Activated CD4-positive, alpha-beta T cell treated with anti-CD3 and anti-CD28 coated beads, Interleukin-2, Interleukin-4, amounts not matched to agents 100 ng/mL and 50 ng/mL, durations not matched to agents 16 hours and 8 hours (primary cell): ENCODE results near the gene HCN3.
A peak's percentile ranks its signal among the peaks of the same experiment; 100 is the strongest.
"Not testable (repeated sequence)": the region's sequence is repeated elsewhere in the genome, so short reads cannot be mapped to it uniquely, and the experiment has no call there.

Experiments used
- DNase-seq: peaks from one replicate; pipeline ENCODE4 v3.0.0-alpha.2; 2020; ENCODE audit warnings: low spot score

The HCN3 gene

DNA sequence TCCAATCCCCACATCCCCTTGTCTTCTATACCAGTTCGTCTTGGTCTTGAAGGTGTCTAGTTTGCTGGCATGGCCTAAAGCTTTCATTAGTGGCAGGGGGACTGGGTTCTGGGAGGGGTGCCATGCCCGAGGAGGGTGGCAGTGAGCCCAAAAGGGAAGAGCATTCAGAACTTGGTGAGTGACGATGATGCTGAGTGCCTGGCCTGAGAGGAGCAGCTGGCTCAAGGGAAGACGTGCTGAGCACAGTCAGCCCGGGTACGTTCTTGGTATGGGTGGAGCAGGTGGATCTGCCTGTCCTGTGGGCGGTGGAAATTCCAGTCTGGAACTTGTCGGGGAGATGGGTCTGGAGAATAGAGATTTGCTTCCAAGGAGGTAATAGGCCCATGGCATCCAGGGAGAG, 36.0 kb downstream of the HCN3 start:
- DNase-seq, result no peak

- DNase-seq, result no peak
Observed at GRCh38 chr1:155316922-155317321, 39.7 kb downstream of the HCN3 start.

GRCh38 chr1:155318082-155318481, 40.8 kb downstream of the HCN3 start:
- no peak for DNase-seq

DNA sequence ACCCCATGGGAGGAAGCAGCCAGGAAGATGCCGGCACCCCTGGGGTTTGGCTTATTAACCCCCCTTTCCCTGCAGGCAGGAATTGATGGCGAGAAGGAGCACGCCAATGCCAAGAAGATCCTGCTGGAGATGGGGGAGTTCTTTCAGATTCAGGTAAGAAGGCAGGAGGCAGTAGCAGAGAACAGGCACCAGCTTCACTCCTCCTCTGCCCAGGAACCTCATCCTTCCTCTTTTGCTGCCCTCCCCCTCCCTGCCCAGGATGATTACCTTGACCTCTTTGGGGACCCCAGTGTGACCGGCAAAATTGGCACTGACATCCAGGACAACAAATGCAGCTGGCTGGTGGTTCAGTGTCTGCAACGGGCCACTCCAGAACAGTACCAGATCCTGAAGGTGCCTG, 42.3 kb downstream of the HCN3 start:
- DNase-seq, result no peak

- no peak for DNase-seq
Observed at GRCh38 chr1:155320252-155320651, 43.0 kb downstream of the HCN3 start.

- peak; percentile 65 for DNase-seq
Observed at GRCh38 chr1:155320661-155321617, 43.7 kb downstream of the HCN3 start, which contains the start of gene RUSC1. Gene RUSC1 (plus strand): TSS chr1:155320894. CDS start chr1:155321774, 880 bp downstream.

DNA sequence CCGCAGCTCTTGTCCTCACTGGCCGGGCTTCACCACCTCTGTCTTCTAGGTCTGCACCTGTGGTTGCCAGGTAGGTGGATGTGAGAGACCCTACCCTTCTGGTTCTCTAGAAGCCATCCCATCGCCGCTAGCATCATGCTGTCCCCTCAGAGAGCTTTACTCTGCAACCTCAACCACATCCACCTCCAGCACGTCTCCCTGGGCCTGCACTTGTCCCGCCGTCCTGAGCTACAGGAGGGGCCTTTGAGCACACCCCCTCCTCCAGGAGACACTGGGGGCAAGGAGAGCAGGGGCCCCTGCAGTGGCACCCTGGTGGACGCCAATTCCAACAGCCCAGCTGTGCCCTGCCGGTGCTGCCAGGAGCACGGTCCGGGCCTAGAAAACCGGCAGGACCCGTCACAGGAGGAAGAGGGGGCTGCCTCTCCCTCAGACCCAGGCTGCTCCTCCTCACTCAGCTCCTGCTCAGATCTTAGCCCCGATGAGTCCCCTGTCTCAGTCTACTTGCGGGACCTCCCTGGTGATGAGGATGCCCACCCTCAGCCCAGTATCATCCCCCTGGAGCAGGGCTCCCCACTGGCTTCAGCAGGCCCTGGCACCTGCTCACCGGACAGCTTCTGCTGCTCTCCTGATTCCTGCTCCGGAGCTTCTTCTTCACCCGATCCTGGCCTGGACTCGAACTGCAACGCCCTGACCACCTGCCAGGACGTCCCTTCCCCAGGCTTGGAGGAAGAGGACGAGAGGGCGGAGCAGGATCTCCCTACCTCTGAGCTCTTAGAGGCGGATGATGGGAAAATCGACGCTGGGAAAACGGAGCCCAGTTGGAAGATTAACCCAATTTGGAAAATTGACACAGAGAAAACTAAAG, 44.6 kb downstream of the HCN3 start:
- no peak for DNase-seq

- no peak for DNase-seq
Observed at GRCh38 chr1:155322571-155322952, 45.3 kb downstream of the HCN3 start.

- peak; percentile 87 for DNase-seq
Observed at GRCh38 chr1:155322953-155323728, 45.9 kb downstream of the HCN3 start.

GRCh38 chr1:155323729-155324036, 46.4 kb downstream of the HCN3 start:
- DNase-seq, result peak; percentile 84

DNA sequence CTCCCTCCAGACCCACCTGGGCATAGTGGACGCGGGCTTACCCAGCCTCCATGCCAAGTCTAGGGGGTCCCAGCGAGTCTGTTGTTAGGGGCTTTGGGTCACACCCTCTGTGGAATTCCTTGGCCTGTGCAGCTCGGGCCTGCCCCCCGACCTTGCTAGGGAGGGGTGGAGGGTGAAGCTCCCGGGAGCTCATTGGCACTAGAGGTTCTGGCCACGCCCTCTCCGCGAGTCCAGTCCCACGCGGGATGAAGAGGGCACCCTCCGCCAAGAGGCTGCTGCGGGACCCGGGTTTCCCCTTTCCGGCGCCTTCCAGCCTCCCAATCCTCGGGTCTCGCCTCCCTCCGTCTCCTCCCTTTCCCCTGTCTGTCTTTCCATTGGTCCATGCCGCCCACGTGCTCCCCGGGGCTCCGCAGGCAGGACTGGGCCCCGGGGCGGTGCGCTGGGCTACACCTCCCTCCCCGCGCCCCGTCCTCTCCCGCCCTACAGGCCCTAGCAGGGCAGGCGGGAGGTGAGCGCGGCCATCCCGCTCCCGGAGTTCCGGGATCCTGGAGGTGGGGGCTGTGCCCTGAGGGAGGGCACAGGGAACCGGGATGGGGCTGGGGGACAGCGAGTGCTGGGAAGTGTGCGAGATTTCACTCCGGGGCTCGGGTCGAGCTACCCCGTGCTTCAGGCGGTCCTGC, 46.9 kb downstream of the HCN3 start:
- peak; percentile 94 for DNase-seq

- no peak for DNase-seq
Observed at GRCh38 chr1:155324717-155325602, 47.7 kb downstream of the HCN3 start.

GRCh38 chr1:155325603-155325893, 48.3 kb downstream of the HCN3 start:
- no peak for DNase-seq

GRCh38 chr1:155326020-155326526, 48.8 kb downstream of the HCN3 start:
- no peak for DNase-seq

DNA sequence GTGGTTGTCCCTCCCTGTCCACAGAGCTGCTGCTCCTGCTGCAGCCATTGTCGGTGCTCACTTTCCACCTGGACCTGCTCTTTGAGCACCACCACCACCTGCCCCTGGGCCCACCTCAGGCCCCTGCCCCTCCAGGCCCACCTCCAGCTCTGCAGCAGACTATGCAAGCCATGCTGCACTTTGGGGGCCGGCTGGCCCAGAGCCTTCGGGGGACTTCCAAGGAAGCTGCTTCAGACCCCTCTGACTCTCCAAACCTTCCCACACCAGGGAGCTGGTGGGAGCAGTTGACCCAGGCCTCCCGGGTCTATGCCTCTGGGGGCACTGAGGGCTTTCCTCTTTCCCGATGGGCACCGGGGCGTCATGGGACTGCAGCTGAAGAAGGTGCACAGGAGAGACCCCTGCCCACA, 49.4 kb downstream of the HCN3 start:
- DNase-seq, result no peak

GRCh38 chr1:155327981-155328380, 50.7 kb downstream of the HCN3 start:
- DNase-seq, result no peak

DNA sequence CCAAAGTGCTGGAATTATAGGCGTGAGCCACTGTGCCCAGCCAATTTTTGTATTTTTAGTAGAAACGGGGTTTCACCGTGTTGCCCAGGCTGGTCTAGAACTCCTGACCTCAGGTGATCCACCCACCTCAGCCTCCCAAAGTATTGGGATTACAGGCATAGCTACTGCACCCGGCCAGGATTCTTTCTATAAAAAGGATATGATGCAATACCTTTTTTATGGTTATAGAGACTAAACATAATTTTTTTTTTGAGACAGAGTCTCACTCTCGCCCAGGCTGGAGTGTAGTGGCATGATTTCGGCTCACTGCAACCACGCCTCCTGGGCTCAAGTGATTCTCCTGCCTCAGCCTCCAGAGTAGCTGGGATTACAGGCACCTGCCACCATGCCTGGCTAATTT, 51.6 kb downstream of the HCN3 start:
- not testable (repeated sequence) for DNase-seq

DNA sequence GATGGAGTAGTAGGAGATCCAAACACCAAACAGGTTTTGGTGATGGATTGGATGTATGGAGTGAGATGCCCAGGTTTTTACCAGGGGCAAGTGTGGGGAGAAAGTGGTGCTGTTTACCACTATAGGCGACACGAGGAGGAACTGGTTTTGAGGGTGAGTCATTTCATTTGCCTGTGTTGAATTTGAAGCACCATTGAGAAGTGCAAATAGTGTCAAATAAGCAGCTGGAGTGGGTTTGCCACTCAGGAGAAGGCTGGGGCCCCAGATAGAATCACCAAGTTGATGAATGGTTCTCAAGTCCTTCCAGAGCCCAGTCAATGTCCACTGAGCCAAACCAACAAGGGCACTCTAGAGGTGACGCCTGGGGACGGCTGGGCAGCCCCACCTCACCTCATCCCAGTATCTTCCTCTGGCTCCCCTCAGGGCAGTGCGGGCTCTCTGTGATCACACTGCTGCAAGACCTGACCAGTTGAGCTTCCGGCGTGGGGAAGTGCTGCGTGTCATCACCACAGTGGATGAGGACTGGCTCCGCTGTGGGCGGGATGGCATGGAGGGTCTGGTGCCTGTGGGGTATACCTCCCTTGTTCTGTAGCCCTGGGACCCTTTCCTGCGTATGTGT, 52.8 kb downstream of the HCN3 start:
- no peak for DNase-seq

DNA sequence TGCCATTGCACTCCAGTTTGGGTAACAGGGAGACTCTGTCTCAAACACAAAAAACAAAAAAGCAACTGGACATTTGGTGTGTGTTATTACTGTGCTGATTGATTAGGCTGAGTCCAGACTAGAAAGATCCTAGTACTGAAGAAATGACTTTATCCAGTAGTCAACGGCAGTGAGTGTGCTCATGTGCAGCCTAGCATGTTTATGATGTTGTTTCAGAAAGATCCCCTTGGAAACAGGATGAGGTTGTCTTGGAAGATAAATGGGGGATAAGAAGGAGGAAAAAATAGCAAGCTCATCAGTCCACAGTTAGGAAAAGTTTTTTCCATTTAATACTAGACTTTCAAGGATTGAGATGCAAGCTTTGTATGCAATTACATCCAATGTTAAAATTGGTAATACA, 57.7 kb downstream of the HCN3 start:
- no peak for DNase-seq
